Measurements from ENCODE around the gene PARD6G. TPM values are rescaled to one million over a fixed set of nuclear protein-coding genes. Genes with fewer than 3 reads are reported as not detected.

Gene PARD6G
- total RNA-seq, 4 donors from 2014 or later = 0.65 to 4.1 (median 1.5) TPM

- no peak for TF ChIP-seq CTCF (IDR thresholded peaks at IDR 0.05; ENCODE audit: low read depth)
Observed at GRCh38 chr18:80210312-80211083, 36.8 kb downstream of the PARD6G start.

- TF ChIP-seq CTCF (IDR thresholded peaks at IDR 0.05; ENCODE audit: low read depth) = no peak
Observed at GRCh38 chr18:80208620-80209019, 38.7 kb downstream of the PARD6G start.

- no peak for TF ChIP-seq CTCF (IDR thresholded peaks at IDR 0.05; ENCODE audit: low read depth)
Observed at GRCh38 chr18:80205294-80205693, 42.0 kb downstream of the PARD6G start.

GRCh38 chr18:80204142-80204541 lies 43.2 kb downstream of the PARD6G start:
- TF ChIP-seq CTCF (IDR thresholded peaks at IDR 0.05; ENCODE audit: low read depth) = no peak

GRCh38 chr18:80203249-80203648 lies 44.1 kb downstream of the PARD6G start:
- no peak for TF ChIP-seq CTCF (IDR thresholded peaks at IDR 0.05; ENCODE audit: low read depth)

GRCh38 chr18:80202264-80202998 lies 44.9 kb downstream of the PARD6G start:
- TF ChIP-seq CTCF (IDR thresholded peaks at IDR 0.05; ENCODE audit: low read depth) = no peak

- TF ChIP-seq CTCF (IDR thresholded peaks at IDR 0.05; ENCODE audit: low read depth) = no peak
Observed at GRCh38 chr18:80201739-80202138, 45.6 kb downstream of the PARD6G start.
